Kidney epithelial cell (primary cell): ENCODE measurements around the gene PRRT2. TPM values are rescaled to one million over a fixed set of nuclear protein-coding genes. Genes with fewer than 3 reads are reported as not detected.

Source experiments
- DNase-seq: peaks from one replicate; pipeline ENCODE4 v3.0.0-alpha.2; 2010; ENCODE audit warnings: low read depth
- H3K27me3 ChIP-seq: 2 replicates; pipeline ENCODE4 v1.6.0; 2011; ENCODE audit warnings: low read length; ENCODE audit not compliant: control insufficient read depth, insufficient read depth
- H3K36me3 ChIP-seq: 2 replicates; pipeline ENCODE4 v1.5.1; 2011; ENCODE audit warnings: low read length; ENCODE audit not compliant: control insufficient read depth, insufficient read depth
- H3K4me3 ChIP-seq: 2 replicates; pipeline ENCODE4 v1.5.1; 2011; ENCODE audit warnings: low read depth, mild to moderate bottlenecking, control low read depth, low read length
- total RNA-seq: library from RNA; depleted of rRNA; stranded (reverse); fragments of >200 nt; gene quantifications from 2 replicates; pipeline ENCODE4 v1.2.3, GENCODE V29; 2015
- TF ChIP-seq, protein P1 (sequence below): IDR thresholded peaks from 2 replicates; pipeline ENCODE4 v1.5.1; 2011; ENCODE audit warnings: mild to moderate bottlenecking, moderate library complexity, low read length, control low read depth, inconsistent platforms; ENCODE audit not compliant: insufficient read depth, poor library complexity, severe bottlenecking

PRRT2 gene
- total RNA-seq, 1 donor from 2014 or later = 0.29 TPM

DNA sequence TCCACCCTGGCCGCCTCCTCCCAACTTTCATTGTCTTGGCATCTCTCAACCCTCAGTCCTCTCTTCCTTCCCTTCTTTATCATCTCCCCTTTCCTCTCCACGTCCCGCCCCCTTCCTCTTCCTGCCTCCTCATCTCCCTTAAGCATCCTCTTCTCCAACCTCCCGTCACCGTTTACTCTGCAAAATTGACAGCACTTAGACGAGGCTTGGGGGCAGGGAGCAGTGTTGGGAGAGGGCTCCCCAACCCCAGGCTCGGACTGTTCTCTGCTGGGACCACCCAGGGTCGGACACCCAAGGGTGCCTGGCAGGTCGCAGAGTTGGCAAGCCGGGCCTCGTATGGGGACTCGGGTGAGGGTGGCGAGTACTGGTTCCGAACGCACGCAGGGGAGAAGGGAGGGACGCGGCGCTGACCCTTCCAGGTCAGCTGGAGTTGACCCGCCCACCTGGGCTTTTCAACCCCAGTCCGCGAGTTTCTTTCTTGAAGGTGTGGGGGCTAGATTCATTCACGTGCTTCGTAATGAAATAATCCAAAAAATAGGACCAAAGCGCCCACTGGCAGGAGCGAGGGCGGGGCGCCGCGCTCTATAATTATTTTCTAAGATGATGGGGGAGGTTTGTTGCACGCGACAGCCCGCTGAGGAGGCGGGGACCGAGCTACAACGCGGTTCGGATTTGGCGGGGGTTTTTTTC lies 3.2 kb downstream of the PRRT2 start:
- Histone ChIP-seq H3K27me3 (no peaks in the 10 kb centered on the region), H3K4me3 (peak overlapping the region; percentile 75), H3K36me3 (no peaks in the 10 kb centered on the region)
- TF ChIP-seq, protein P1, sequence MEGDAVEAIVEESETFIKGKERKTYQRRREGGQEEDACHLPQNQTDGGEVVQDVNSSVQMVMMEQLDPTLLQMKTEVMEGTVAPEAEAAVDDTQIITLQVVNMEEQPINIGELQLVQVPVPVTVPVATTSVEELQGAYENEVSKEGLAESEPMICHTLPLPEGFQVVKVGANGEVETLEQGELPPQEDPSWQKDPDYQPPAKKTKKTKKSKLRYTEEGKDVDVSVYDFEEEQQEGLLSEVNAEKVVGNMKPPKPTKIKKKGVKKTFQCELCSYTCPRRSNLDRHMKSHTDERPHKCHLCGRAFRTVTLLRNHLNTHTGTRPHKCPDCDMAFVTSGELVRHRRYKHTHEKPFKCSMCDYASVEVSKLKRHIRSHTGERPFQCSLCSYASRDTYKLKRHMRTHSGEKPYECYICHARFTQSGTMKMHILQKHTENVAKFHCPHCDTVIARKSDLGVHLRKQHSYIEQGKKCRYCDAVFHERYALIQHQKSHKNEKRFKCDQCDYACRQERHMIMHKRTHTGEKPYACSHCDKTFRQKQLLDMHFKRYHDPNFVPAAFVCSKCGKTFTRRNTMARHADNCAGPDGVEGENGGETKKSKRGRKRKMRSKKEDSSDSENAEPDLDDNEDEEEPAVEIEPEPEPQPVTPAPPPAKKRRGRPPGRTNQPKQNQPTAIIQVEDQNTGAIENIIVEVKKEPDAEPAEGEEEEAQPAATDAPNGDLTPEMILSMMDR = no peak
- DNase-seq = no peak

DNA sequence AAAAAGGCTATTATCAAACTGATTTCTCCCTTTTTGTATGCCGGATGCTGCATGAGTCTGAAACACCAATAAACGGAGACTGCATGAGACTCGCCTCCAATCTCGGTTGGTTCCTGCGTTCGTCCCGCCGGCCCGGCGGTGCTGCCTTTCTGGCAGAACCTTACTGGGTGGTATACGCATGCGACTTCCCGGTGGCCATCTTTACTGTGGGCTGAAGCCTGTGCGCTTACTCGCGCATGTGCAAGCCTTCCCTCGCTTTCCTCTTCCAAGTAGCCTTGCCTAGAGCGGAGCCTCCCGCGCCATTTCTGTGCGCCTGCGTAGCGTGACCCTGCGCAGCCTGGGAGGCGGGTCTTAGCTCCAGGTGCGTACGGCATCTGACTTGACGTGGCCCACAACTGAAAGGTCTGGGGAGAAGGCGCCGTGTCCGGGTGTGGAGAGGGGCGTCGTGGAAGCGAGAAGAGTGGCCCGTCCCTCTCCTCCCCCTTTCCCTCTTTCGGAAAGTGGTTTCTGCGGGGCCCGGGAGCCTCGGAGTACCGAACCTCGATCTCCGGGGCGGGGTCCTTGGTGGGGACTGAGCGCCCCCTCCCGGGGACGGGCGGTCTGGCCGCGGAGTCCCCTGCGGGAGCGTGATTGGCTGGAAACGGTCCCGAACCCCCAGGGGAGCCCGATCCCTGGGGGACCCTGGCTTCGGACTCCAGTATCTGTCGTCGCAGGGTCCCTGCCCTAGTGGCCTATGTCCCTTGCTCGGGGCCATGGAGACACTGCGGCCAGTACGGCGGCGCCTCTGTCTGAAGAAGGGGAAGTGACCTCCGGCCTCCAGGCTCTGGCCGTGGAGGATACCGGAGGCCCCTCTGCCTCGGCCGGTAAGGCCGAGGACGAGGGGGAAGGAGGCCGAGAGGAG lies 4.0 kb downstream of the PRRT2 start, which contains the start of gene PAGR1:
TSS of gene PAGR1 (plus strand) at position 360 of the 901 bp plus-strand sequence. CDS start at position 734, 374 bp downstream.
- Histone ChIP-seq H3K4me3 (peak within 1 kb of the TSS; percentile 75), H3K36me3 (no peaks in the 10 kb centered on the region), H3K27me3 (no peaks in the 10 kb centered on the region)
- DNase-seq = peak; percentile 99
- TF ChIP-seq, protein P1 = peak; percentile 93

DNA sequence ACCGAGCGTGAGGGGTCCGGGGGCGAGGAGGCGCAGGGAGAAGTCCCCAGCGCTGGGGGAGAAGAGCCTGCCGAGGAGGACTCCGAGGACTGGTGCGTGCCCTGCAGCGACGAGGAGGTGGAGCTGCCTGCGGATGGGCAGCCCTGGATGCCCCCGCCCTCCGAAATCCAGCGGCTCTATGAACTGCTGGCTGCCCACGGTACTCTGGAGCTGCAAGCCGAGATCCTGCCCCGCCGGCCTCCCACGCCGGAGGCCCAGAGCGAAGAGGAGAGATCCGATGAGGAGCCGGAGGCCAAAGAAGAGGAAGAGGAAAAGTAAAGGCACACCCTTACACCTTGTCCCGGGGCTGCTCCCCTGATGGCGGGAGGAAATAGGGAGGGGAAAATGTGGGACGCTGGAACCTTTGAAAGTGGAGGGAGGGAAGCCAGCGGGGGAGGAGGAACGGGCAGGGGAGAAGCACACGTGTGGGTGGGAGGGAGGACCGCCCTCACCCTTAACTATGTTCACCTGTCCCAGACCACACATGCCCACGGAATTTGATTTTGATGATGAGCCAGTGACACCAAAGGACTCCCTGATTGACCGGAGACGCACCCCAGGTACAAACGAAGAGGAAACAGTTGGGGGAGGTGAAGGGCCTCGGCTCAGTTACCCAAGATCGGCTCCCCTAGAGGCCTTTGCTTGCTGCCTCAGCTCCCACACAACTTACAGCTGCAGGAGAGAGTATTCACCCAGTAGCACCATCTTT lies 4.9 kb downstream of the PRRT2 start:
- H3K36me3 ChIP-seq = no peaks in the 10 kb centered on the region
- H3K4me3 ChIP-seq = peak overlapping the region; percentile 75
- no peak for DNase-seq
- no peaks in the 10 kb centered on the region for H3K27me3 ChIP-seq
- TF ChIP-seq, protein P1 = no peak

DNA sequence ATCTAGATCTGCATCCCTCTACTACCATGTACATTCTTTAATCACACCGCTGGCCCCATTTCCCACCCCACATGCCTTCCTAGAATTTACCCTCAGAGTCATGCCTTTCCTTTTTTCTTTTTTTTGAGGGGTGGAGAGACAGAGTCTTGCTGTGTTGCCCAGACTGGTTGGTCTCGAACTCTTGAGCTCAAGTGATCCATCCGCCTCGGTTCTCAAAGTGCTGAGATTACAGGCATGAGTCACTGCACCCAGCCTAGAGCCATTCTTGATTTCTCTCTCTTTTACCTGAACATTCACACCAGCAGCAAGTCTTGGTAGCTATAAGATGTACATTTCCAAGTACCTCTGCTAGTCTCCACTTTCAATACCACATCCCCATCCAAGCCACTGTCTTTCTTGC lies 6.1 kb downstream of the PRRT2 start:
- Histone ChIP-seq H3K36me3 (no peaks in the 10 kb centered on the region), H3K4me3 (no peak overlapping the region), H3K27me3 (no peaks in the 10 kb centered on the region)
- TF ChIP-seq, protein P1 = no peak
- no peak for DNase-seq

DNA sequence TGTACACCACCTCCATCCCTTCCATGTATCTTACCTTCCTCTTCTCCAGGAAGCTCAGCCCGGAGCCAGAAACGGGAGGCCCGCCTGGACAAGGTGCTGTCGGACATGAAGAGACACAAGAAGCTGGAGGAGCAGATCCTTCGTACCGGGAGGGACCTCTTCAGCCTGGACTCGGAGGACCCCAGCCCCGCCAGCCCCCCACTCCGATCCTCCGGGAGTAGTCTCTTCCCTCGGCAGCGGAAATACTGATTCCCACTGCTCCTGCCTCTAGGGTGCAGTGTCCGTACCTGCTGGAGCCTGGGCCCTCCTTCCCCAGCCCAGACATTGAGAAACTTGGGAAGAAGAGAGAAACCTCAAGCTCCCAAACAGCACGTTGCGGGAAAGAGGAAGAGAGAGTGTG lies 7.5 kb downstream of the PRRT2 start:
- Histone ChIP-seq H3K27me3 (no peaks in the 10 kb centered on the region), H3K4me3 (no peak overlapping the region), H3K36me3 (no peaks in the 10 kb centered on the region)
- TF ChIP-seq, protein P1 = peak; percentile 33
- no peak for DNase-seq
